Measurements from ENCODE around the gene FAM53B.

FAM53B gene

GRCh38 chr10:124646483-124647352 is 97.5 kb downstream of the FAM53B start:
- peak; percentile 31 for DNase-seq (ENCODE audit: low read depth)

GRCh38 chr10:124645467-124646095 is 98.6 kb downstream of the FAM53B start:
- no peak for DNase-seq (ENCODE audit: low read depth)

GRCh38 chr10:124644771-124645415 is 99.3 kb downstream of the FAM53B start:
- no peak for DNase-seq (ENCODE audit: low read depth)

- no peak for DNase-seq (ENCODE audit: low read depth)
Observed at GRCh38 chr10:124644236-124644635, 99.9 kb downstream of the FAM53B start.

GRCh38 chr10:124643330-124644009 is 100.7 kb downstream of the FAM53B start:
- DNase-seq (ENCODE audit: low read depth): no peak

- no peak for DNase-seq (ENCODE audit: low read depth)
Observed at GRCh38 chr10:124642088-124642710, 102.0 kb downstream of the FAM53B start.

GRCh38 chr10:124641282-124642087 is 102.7 kb downstream of the FAM53B start:
- DNase-seq (ENCODE audit: low read depth): peak; percentile 25

- DNase-seq (ENCODE audit: low read depth): no peak
Observed at GRCh38 chr10:124640538-124641231, 103.5 kb downstream of the FAM53B start.

- no peak for DNase-seq (ENCODE audit: low read depth)
Observed at GRCh38 chr10:124640056-124640455, 104.1 kb downstream of the FAM53B start.

- no peak for DNase-seq (ENCODE audit: low read depth)
Observed at GRCh38 chr10:124639646-124640045, 104.5 kb downstream of the FAM53B start.

GRCh38 chr10:124639206-124639605 is 105.0 kb downstream of the FAM53B start:
- DNase-seq (ENCODE audit: low read depth): no peak

GRCh38 chr10:124637746-124638145 is 106.4 kb downstream of the FAM53B start:
- no peak for DNase-seq (ENCODE audit: low read depth)

- no peak for DNase-seq (ENCODE audit: low read depth)
Observed at GRCh38 chr10:124637091-124637700, 107.0 kb downstream of the FAM53B start.

- no peak for DNase-seq (ENCODE audit: low read depth)
Observed at GRCh38 chr10:124636271-124636995, 107.7 kb downstream of the FAM53B start.

GRCh38 chr10:124632566-124632965 is 111.6 kb downstream of the FAM53B start:
- no peak for DNase-seq (ENCODE audit: low read depth)

GRCh38 chr10:124632064-124632531 is 112.1 kb downstream of the FAM53B start:
- no peak for DNase-seq (ENCODE audit: low read depth)

- no peak for DNase-seq (ENCODE audit: low read depth)
Observed at GRCh38 chr10:124630551-124630950, 113.6 kb downstream of the FAM53B start.

- no peak for DNase-seq (ENCODE audit: low read depth)
Observed at GRCh38 chr10:124629842-124630241, 114.3 kb downstream of the FAM53B start.

- DNase-seq (ENCODE audit: low read depth): no peak
Observed at GRCh38 chr10:124629415-124629814, 114.8 kb downstream of the FAM53B start.
